ENCODE data around the gene MIR17HG.
"Not testable (repeated sequence)": the region's sequence is repeated elsewhere in the genome, so short reads cannot be mapped to it uniquely, and the experiment has no call there.

The MIR17HG gene

DNA sequence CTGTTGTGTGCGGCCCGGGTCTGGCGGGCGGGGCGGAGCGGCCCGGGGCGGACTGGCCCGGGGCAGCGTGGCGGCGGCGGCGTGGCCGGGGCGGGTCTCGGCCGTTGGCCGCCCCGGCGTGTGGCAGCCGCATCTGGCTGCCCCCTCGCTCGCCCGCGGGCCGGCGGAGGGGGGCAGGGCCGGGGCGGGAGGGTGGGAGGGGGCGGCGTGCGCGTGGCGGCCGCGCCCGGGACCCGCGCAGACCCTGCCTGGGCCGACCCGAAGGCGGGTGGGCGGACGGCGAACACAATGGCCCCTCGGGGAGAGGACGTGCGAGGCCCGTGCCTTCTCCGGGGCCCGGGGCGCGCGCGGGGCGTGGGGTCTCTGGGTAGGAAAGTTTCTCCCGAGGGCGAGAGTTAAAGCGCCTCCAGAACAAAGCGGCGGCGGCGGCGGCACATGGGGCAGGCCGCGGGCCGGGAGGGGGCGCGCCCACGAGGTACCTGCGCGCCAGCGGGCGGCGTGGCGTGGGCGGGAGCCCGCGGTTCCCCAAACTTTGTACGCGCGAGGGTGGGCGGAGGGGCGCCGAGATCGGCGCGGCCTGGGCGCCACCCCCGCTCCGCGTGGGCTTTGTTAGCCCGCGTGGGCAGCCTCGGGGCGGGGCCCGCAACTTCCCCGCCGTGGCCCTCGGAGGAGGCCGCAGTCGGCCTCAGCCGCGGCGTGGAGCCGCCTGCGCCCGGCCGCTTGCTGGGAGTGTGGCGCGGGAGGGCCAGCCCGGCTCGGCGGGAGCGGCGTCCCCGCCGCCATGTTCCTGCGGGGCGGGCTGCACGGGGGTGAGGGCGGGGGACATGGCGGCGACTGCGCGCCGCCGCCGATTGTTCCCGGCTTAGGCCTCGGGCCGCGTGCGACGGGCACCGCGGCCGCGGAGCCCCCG is 764 bp downstream of the MIR17HG start:
- no peak overlapping the region for H3K27ac ChIP-seq (ENCODE audit: low read length)
- peaks cover 3 to 10% of the 10 kb centered on the region in 2 donors for H3K4me1 ChIP-seq (ENCODE audit: control insufficient read depth in 1 of 2, insufficient read depth in 2 of 2, low read length in 2 of 2)
- H3K27me3 ChIP-seq (ENCODE audit: low read depth, low read length) = no peaks in the 10 kb centered on the region
- peak overlapping the region; percentile 41 to 77 for H3K4me3 ChIP-seq (ENCODE audit: low read depth in 1 of 2, low read length in 2 of 2)
- H3K36me3 ChIP-seq (ENCODE audit: control insufficient read depth in 1 of 2, insufficient read depth in 2 of 2, low read length in 2 of 2) = peaks cover 0 to 13% of the 10 kb centered on the region in 2 donors
- H3K9me3 ChIP-seq (ENCODE audit: control insufficient read depth in 1 of 2, low read length in 2 of 2) = no peaks in the 10 kb centered on the region

DNA sequence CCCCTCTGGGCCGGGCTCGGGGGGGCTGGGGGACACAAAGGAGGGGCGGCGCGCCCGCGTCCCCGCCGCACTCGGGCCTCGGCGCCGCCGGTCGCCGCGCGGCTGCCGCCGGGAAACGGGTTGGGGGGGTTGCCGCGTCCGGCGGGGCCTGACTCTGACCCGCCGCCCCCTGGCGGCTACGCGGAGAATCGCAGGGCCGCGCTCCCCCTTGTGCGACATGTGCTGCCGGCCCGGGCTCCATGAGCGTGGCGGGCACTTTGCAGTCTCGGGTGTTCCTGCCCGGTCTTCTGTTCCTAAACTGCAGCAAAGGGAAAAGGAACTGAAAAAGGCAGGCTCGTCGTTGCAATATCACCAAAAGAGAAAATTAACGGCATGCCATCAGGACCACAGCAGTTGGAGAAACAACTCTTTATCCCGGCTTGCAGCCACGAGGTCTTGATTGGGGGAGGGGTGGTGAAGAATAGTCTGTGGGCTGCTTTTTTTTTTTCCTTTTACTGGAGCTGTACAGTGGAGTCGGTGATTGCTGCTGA is 1.5 kb downstream of the MIR17HG start:
- no peaks in the 10 kb centered on the region for H3K27me3 ChIP-seq (ENCODE audit: low read depth, low read length)
- H3K27ac ChIP-seq (ENCODE audit: low read length) = peak overlapping the region; percentile 58
- no peaks in the 10 kb centered on the region for H3K9me3 ChIP-seq (ENCODE audit: control insufficient read depth in 1 of 2, low read length in 2 of 2)
- H3K36me3 ChIP-seq (ENCODE audit: control insufficient read depth in 1 of 2, insufficient read depth in 2 of 2, low read length in 2 of 2) = peaks cover 0 to 14% of the 10 kb centered on the region in 2 donors
- peaks cover 3 to 15% of the 10 kb centered on the region in 2 donors for H3K4me1 ChIP-seq (ENCODE audit: control insufficient read depth in 1 of 2, insufficient read depth in 2 of 2, low read length in 2 of 2)
- peak overlapping the region; percentile 56 to 69 for H3K4me3 ChIP-seq (ENCODE audit: low read depth in 1 of 2, low read length in 2 of 2)

DNA sequence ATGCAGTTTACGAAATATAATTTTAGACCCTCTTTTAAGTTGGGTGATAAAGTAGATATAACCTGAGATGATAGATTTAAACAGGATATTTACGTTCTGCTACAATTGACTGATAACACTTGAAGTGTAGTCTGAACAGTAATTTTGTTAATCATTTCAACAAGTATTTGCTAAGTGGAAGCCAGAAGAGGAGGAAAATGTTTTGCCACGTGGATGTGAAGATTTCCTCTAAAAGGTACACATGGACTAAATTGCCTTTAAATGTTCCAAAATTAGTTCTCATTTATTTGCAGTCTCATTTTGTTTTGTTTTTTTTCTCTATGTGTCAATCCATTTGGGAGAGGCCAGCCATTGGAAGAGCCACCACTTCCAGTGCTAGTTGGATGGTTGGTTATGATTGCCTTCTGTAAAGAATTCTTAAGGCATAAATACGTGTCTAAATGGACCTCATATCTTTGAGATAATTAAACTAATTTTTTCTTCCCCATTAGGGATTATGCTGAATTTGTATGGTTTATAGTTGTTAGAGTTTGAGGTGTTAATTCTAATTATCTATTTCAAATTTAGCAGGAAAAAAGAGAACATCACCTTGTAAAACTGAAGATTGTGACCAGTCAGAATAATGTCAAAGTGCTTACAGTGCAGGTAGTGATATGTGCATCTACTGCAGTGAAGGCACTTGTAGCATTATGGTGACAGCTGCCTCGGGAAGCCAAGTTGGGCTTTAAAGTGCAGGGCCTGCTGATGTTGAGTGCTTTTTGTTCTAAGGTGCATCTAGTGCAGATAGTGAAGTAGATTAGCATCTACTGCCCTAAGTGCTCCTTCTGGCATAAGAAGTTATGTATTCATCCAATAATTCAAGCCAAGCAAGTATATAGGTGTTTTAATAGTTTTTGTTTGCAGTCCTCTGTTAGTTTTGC is 2.8 kb downstream of the MIR17HG start:
- Histone ChIP-seq H3K9me3 (ENCODE audit: control insufficient read depth in 1 of 2, low read length in 2 of 2) (no peaks in the 10 kb centered on the region), H3K27ac (ENCODE audit: low read length) (no peak overlapping the region), H3K4me1 (ENCODE audit: control insufficient read depth in 1 of 2, insufficient read depth in 2 of 2, low read length in 2 of 2) (peaks cover 3 to 17% of the 10 kb centered on the region in 2 donors), H3K4me3 (ENCODE audit: low read depth in 1 of 2, low read length in 2 of 2) (peak overlapping the region in 1 of 2 donors; percentile 56), H3K36me3 (ENCODE audit: control insufficient read depth in 1 of 2, insufficient read depth in 2 of 2, low read length in 2 of 2) (peaks cover 7 to 17% of the 10 kb centered on the region in 2 donors), H3K27me3 (ENCODE audit: low read depth, low read length) (no peaks in the 10 kb centered on the region)

DNA sequence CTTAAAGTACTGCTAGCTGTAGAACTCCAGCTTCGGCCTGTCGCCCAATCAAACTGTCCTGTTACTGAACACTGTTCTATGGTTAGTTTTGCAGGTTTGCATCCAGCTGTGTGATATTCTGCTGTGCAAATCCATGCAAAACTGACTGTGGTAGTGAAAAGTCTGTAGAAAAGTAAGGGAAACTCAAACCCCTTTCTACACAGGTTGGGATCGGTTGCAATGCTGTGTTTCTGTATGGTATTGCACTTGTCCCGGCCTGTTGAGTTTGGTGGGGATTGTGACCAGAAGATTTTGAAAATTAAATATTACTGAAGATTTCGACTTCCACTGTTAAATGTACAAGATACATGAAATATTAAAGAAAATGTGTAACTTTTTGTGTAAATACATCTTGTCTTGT is 3.6 kb downstream of the MIR17HG start:
- Histone ChIP-seq H3K9me3 (ENCODE audit: control insufficient read depth in 1 of 2, low read length in 2 of 2) (no peaks in the 10 kb centered on the region), H3K27me3 (ENCODE audit: low read depth, low read length) (no peaks in the 10 kb centered on the region), H3K27ac (ENCODE audit: low read length) (no peak overlapping the region), H3K4me1 (ENCODE audit: control insufficient read depth in 1 of 2, insufficient read depth in 2 of 2, low read length in 2 of 2) (peaks cover 3 to 17% of the 10 kb centered on the region in 2 donors), H3K36me3 (ENCODE audit: control insufficient read depth in 1 of 2, insufficient read depth in 2 of 2, low read length in 2 of 2) (peaks cover 10 to 20% of the 10 kb centered on the region in 2 donors), H3K4me3 (ENCODE audit: low read depth in 1 of 2, low read length in 2 of 2) (no peak overlapping the region)

DNA sequence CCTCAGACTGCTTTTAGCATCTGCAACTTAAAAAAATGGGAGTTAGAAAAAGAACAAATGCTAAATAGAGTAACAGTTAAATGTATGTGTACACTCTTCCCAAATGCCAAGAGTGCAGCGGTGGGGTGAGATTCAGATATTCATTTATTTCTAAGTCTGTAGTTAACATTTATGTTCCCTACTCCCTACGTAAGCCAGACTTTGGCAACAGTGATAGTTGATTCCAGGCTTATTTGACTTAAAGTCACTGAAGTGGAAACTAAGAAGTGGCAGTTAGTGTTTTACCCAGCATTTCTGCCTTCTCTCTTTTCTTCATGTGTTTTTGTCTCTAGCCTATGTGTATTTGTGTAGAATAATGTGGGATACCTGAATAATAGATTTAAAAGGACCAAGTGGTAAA is 4.5 kb downstream of the MIR17HG start:
- no peaks in the 10 kb centered on the region for H3K27me3 ChIP-seq (ENCODE audit: low read depth, low read length)
- peaks cover 10 to 20% of the 10 kb centered on the region in 2 donors for H3K36me3 ChIP-seq (ENCODE audit: control insufficient read depth in 1 of 2, insufficient read depth in 2 of 2, low read length in 2 of 2)
- no peaks in the 10 kb centered on the region for H3K9me3 ChIP-seq (ENCODE audit: control insufficient read depth in 1 of 2, low read length in 2 of 2)
- H3K4me1 ChIP-seq (ENCODE audit: control insufficient read depth in 1 of 2, insufficient read depth in 2 of 2, low read length in 2 of 2) = peaks cover 3 to 17% of the 10 kb centered on the region in 2 donors
- no peak overlapping the region for H3K4me3 ChIP-seq (ENCODE audit: low read depth in 1 of 2, low read length in 2 of 2)
- H3K27ac ChIP-seq (ENCODE audit: low read length) = no peak overlapping the region

DNA sequence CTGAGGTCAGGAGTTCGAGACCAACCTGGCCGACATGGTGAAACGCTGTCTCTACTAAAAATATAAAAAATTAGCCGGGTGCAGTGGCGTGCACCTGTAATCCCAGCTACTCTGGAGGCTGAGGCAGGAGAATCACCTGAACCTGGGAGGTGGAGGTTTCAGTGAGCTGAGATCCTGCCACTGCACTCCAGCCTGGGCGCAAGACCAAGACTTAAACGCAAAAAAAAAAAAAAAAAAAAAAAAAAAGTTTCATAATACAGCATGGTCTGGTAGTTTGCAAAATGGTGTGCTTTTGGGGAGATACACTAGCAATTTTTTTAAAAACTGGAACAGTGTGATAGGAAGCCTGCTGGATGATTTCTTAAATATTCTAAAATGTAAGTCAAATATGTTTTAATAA is 5.4 kb downstream of the MIR17HG start:
- H3K27ac ChIP-seq (ENCODE audit: low read length); H3K9me3 ChIP-seq (ENCODE audit: control insufficient read depth in 1 of 2, low read length in 2 of 2): not testable (repeated sequence)
- H3K36me3 ChIP-seq (ENCODE audit: control insufficient read depth in 1 of 2, insufficient read depth in 2 of 2, low read length in 2 of 2) = peaks cover 10 to 20% of the 10 kb centered on the region in 2 donors

DNA sequence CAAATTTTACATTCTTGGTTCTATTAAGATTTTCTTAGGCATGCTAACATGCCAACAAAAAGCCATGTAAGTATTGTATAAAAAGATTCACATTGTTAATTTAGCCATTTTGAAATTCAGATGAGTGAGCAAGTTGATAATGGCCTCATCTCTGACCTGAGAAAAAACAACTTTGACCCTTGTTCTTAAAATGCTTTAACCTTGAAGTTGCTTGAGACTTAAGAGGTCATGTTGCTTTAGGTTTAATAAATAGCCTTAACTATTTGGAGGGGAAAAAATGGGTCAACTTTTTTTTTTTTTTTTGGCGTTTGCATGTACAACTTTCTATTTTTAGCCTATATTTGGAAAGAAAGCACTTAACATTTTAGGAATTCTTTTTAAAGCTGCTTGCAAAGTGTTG is 6.0 kb downstream of the MIR17HG start:
- Histone ChIP-seq H3K4me3 (ENCODE audit: low read depth in 1 of 2, low read length in 2 of 2) (no peak overlapping the region), H3K9me3 (ENCODE audit: control insufficient read depth in 1 of 2, low read length in 2 of 2) (no peaks in the 10 kb centered on the region), H3K27ac (ENCODE audit: low read length) (no peak overlapping the region), H3K36me3 (ENCODE audit: control insufficient read depth in 1 of 2, insufficient read depth in 2 of 2, low read length in 2 of 2) (peaks cover 10 to 20% of the 10 kb centered on the region in 2 donors), H3K4me1 (ENCODE audit: control insufficient read depth in 1 of 2, insufficient read depth in 2 of 2, low read length in 2 of 2) (peaks cover 3 to 17% of the 10 kb centered on the region in 2 donors), H3K27me3 (ENCODE audit: low read depth, low read length) (no peaks in the 10 kb centered on the region)

More for the DNA sequence above, 5.4 kb downstream of the MIR17HG start:
- peaks cover 3 to 17% of the 10 kb centered on the region in 2 donors for H3K4me1 ChIP-seq (ENCODE audit: control insufficient read depth in 1 of 2, insufficient read depth in 2 of 2, low read length in 2 of 2)
- H3K27me3 ChIP-seq (ENCODE audit: low read depth, low read length); H3K4me3 ChIP-seq (ENCODE audit: low read depth in 1 of 2, low read length in 2 of 2): not testable (repeated sequence)

DNA sequence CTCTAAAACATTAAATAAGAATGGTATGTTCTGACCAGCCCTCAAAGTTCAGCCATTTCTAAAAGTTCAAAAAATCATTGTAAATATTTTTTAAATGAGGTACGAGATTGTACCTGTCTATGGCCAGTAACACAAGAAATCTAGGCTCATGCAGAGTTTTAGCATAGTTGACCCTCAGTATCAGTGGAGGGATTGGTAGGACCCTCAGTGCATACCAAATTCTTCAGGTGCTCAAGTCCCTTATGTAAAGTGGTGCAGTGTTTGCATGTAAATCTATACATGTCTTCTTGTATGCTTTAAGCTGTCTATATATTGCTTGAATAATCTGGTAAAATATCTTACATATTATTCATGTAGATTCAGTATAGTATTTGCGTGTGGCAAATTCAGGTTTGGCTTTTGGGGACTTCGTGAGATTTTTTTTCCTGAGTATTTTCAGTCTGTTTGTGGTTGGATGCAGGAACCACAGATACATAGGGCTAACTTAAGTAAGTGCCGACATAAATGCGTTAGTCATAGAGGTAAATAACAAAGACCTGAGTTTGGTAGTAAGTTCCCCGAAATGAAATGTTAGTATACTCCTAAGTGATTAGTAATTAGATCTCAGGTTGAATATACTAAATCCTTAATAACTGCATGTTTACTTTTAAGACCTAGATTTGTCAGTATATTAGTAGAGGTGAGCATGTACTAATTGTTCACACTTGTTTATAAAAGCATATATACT is 7.8 kb downstream of the MIR17HG start:
- H3K4me1 ChIP-seq (ENCODE audit: control insufficient read depth in 1 of 2, insufficient read depth in 2 of 2, low read length in 2 of 2) = peaks cover 3 to 8% of the 10 kb centered on the region in 2 donors
- H3K4me3 ChIP-seq (ENCODE audit: low read depth in 1 of 2, low read length in 2 of 2) = no peak overlapping the region
- peaks cover 10 to 18% of the 10 kb centered on the region in 2 donors for H3K36me3 ChIP-seq (ENCODE audit: control insufficient read depth in 1 of 2, insufficient read depth in 2 of 2, low read length in 2 of 2)
- no peaks in the 10 kb centered on the region for H3K27me3 ChIP-seq (ENCODE audit: low read depth, low read length)
- H3K9me3 ChIP-seq (ENCODE audit: control insufficient read depth in 1 of 2, low read length in 2 of 2) = no peaks in the 10 kb centered on the region
- no peak overlapping the region for H3K27ac ChIP-seq (ENCODE audit: low read length)

DNA sequence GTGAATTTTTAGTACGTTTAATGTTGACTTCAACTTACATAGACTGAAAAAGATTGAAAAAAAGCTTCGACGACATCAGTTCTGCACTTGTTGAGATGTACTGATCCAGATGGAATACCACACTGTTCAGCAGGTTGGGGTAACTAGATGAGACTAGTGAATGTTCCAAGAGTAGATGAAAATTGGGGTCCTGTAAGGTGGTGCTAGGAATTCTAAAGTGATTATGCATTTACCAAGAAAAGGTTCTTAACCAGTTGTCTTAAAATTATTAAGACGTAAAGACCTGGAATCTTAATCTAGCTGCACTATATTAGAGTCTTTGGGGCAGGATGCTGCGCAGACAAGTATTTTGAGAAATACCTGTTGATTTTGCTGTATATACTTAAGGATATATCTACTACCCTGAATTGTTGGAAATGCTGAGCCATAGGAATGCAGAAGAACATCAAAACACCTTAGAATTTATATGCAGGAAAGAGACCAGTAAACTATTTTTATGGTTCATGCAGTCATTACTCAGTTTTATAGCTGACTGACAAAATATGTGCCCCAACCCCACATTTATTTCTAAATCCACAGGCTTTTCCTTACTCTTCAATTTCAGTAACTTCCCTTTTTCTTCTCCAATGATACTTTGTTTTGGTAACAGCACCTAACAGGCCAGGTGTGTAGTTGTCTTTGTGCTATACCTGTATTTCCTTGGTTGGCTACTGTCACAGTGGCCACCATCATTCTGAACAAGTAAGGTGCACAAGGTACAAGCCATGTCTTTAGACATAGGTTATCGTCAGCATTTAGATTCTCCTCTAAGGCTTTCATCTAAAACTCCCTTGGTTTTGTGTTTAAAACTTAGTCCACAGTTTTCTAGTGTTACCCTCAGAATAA is 8.6 kb downstream of the MIR17HG start:
- no peaks in the 10 kb centered on the region for H3K27me3 ChIP-seq (ENCODE audit: low read depth, low read length)
- H3K4me3 ChIP-seq (ENCODE audit: low read depth in 1 of 2, low read length in 2 of 2) = no peak overlapping the region
- peaks cover 10% of the 10 kb centered on the region in 2 donors for H3K36me3 ChIP-seq (ENCODE audit: control insufficient read depth in 1 of 2, insufficient read depth in 2 of 2, low read length in 2 of 2)
- no peaks in the 10 kb centered on the region for H3K9me3 ChIP-seq (ENCODE audit: control insufficient read depth in 1 of 2, low read length in 2 of 2)
- H3K27ac ChIP-seq (ENCODE audit: low read length) = no peak overlapping the region
- H3K4me1 ChIP-seq (ENCODE audit: control insufficient read depth in 1 of 2, insufficient read depth in 2 of 2, low read length in 2 of 2) = peaks cover 0 to 8% of the 10 kb centered on the region in 2 donors

Data from muscle layer of duodenum (tissue), 2 donors.